Fibroblast of lung (primary cell): ENCODE data around the gene PPM1G. TPM values are rescaled to one million over a fixed set of nuclear protein-coding genes. Genes with fewer than 3 reads are reported as not detected.

Source experiments
- DNase-seq, 2 donors: peaks; one replicate each; pipeline versions ENCODE4 v3.0.0 to v3.0.0-alpha.2; 2010; ENCODE audit warnings: low read depth in 2 of 2
- H2AFZ ChIP-seq: 2 replicates; pipeline ENCODE4 v1.5.1; 2012; ENCODE audit warnings: low read length, control low read depth, inconsistent platforms
- H3K27ac ChIP-seq: 2 replicates; pipeline ENCODE4 v1.5.1; 2011; ENCODE audit warnings: low read length, control low read depth; ENCODE audit not compliant: insufficient read depth
- H3K27me3 ChIP-seq: 2 replicates; pipeline ENCODE4 v1.5.1; 2011; ENCODE audit warnings: mild to moderate bottlenecking, low read length; ENCODE audit not compliant: control insufficient read depth, insufficient read depth
- H3K36me3 ChIP-seq: 2 replicates; pipeline ENCODE4 v1.5.1; 2011; ENCODE audit warnings: low read length; ENCODE audit not compliant: control insufficient read depth, insufficient read depth
- H3K4me1 ChIP-seq: 2 replicates; pipeline ENCODE4 v1.5.1; 2011; ENCODE audit warnings: low read length; ENCODE audit not compliant: control insufficient read depth, insufficient read depth; ENCODE audit errors: extremely low read depth
- H3K4me2 ChIP-seq: 2 replicates; pipeline ENCODE4 v1.5.1; 2011; ENCODE audit warnings: low read length, control low read depth; ENCODE audit not compliant: insufficient read depth; ENCODE audit errors: extremely low read depth
- H3K4me3 ChIP-seq, 4 experiments: fragments of 200-600 bp in 1 of 4; sonication (generic) in 1 of 4; replicated peaks in 1 of 4; 2 replicates each; pipeline ENCODE4 v1.5.1; 2011 to 2016; ENCODE audit warnings: low read length in 4 of 4, low read depth in 3 of 4, mild to moderate bottlenecking in 3 of 4, control low read depth in 2 of 4, inconsistent platforms in 1 of 4, mixed read lengths in 1 of 4; ENCODE audit not compliant: insufficient read depth in 1 of 4; ENCODE audit errors: control extremely low read depth in 1 of 4
- H3K79me2 ChIP-seq: 2 replicates; pipeline ENCODE4 v1.5.1; 2012; ENCODE audit warnings: mild to moderate bottlenecking, low read length, inconsistent platforms; ENCODE audit not compliant: control insufficient read depth, insufficient read depth
- H3K9ac ChIP-seq: 2 replicates; pipeline ENCODE4 v1.5.1; 2011; ENCODE audit warnings: mild to moderate bottlenecking, low read length, control low read depth; ENCODE audit not compliant: insufficient read depth
- H3K9me3 ChIP-seq: 2 replicates; pipeline ENCODE4 v1.5.1; 2012; ENCODE audit warnings: low read depth, low read length; ENCODE audit not compliant: control insufficient read depth, insufficient read depth
- H4K20me1 ChIP-seq: 2 replicates; pipeline ENCODE4 v1.5.1; 2011; ENCODE audit warnings: low read length; ENCODE audit not compliant: control insufficient read depth, insufficient read depth; ENCODE audit errors: extremely low read depth
- EZH2 ChIP-seq: IDR thresholded peaks from 2 replicates; pipeline ENCODE4 v1.5.1; 2012; ENCODE audit warnings: low read length, control low read depth, mild to moderate bottlenecking; ENCODE audit errors: missing control alignments
- polyA plus RNA-seq, 2 donors: library from polyadenylated mRNA; depleted of rRNA in 1 of 2; stranded (reverse) in 1 of 2; unstranded in 1 of 2; fragments of >200 nt; gene quantifications; 2 replicates each; pipeline ENCODE4 v1.2.1, GENCODE V29; 2011 to 2012; ENCODE audit warnings: missing spikeins in 1 of 2
- total RNA-seq: library from RNA; depleted of rRNA; stranded (reverse); fragments of >200 nt; gene quantifications from 2 replicates; pipeline ENCODE4 v1.2.1, GENCODE V29; 2014
- TF ChIP-seq, protein P1 (sequence below), 2 donors: IDR thresholded peaks in 1 of 2; conservative IDR thresholded peaks in 1 of 2; 1 replicate in 1 of 2; 2 replicates in 1 of 2; pipeline ENCODE4 v1.5.1; 2011 to 2012; ENCODE audit warnings: low read length in 2 of 2, control low read depth in 1 of 2, inconsistent platforms in 1 of 2, low read depth in 1 of 2, mild to moderate bottlenecking in 1 of 2

Gene PPM1G
- total and polyA plus RNA-seq, 2 donors (not counting 1 experiment from before 2014, with no cell fraction given) = 54.7 to 67.0 TPM

DNA sequence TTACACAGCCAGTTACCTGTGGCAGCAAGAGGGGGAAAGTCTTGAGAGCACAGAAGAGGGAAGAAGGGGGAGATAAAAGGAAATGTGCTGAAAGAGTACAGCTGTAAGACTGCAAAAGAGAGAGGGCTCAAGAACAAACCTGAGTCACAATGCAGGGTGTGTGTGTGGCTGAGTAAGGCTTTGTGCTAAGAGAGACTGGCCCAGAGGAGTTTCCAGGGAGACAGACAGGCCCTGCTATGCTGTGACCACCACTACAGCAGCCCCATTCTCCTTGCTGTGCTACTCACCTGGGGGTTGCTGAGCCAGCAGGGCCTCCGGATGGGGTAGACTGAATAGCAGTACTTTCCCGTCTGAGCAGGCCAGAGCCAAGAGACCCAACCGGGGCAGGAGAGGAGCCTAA lies 74.1 kb downstream of the PPM1G start:
- H3K27me3 ChIP-seq = no peaks in the 10 kb centered on the region
- no peak for DNase-seq
- TF ChIP-seq, protein P1, sequence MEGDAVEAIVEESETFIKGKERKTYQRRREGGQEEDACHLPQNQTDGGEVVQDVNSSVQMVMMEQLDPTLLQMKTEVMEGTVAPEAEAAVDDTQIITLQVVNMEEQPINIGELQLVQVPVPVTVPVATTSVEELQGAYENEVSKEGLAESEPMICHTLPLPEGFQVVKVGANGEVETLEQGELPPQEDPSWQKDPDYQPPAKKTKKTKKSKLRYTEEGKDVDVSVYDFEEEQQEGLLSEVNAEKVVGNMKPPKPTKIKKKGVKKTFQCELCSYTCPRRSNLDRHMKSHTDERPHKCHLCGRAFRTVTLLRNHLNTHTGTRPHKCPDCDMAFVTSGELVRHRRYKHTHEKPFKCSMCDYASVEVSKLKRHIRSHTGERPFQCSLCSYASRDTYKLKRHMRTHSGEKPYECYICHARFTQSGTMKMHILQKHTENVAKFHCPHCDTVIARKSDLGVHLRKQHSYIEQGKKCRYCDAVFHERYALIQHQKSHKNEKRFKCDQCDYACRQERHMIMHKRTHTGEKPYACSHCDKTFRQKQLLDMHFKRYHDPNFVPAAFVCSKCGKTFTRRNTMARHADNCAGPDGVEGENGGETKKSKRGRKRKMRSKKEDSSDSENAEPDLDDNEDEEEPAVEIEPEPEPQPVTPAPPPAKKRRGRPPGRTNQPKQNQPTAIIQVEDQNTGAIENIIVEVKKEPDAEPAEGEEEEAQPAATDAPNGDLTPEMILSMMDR (conservative IDR thresholded peaks at IDR 0.05 in 1 of 2, IDR thresholded peaks at IDR 0.05 in 1 of 2; ENCODE audit: low read depth in 1 of 2, low read length in 2 of 2) = no peak
- no peak for TF ChIP-seq EZH2
- H3K36me3 ChIP-seq = peaks cover 8% of the 10 kb centered on the region
- H3K9me3 ChIP-seq = no peaks in the 10 kb centered on the region
- H2AFZ ChIP-seq = no peak overlapping the region
- no peaks in the 10 kb centered on the region for H3K79me2 ChIP-seq
- H3K9ac ChIP-seq = no peak overlapping the region
- H3K4me3 ChIP-seq = no peak overlapping the region
- H3K27ac ChIP-seq = no peak overlapping the region
- H4K20me1 ChIP-seq = no peaks in the 10 kb centered on the region
- H3K4me1 ChIP-seq = no peaks in the 10 kb centered on the region
- no peak overlapping the region for H3K4me2 ChIP-seq

Other genes with a start within 250 kb of the PPM1G start
- gene ATRAID, start 197.6 kb downstream of the PPM1G start, total RNA-seq = 202 and 235 TPM in 2 replicates
- 176 and 238 TPM in 2 replicates for gene ATRAID, start 197.6 kb downstream of the PPM1G start, polyA plus RNA-seq
- 13.9 and 18.5 TPM in 2 replicates for gene SLC5A6, start 197.3 kb downstream of the PPM1G start, total RNA-seq
- 11.5 and 21.0 TPM in 2 replicates for gene SLC5A6, start 197.3 kb downstream of the PPM1G start, polyA plus RNA-seq
- gene CAD, start 192.2 kb downstream of the PPM1G start, total RNA-seq = 32.0 and 33.1 TPM in 2 replicates
- 11.9 and 21.5 TPM in 2 replicates for gene CAD, start 192.2 kb downstream of the PPM1G start, polyA plus RNA-seq
- gene SLC30A3, start 146.5 kb downstream of the PPM1G start, total RNA-seq = under 0.01 TPM in 1 of 2 replicates, not detected in the other
- 0.12 and 0.38 TPM in 2 replicates for gene SLC30A3, start 146.5 kb downstream of the PPM1G start, polyA plus RNA-seq
- gene DNAJC5G, start 134.2 kb downstream of the PPM1G start, total RNA-seq = not detected in 2 replicates
- gene DNAJC5G, start 134.2 kb downstream of the PPM1G start, polyA plus RNA-seq = not detected in 2 replicates
- 0.17 TPM in 1 of 2 replicates, not detected in the other for gene TRIM54, start 127.2 kb downstream of the PPM1G start, total RNA-seq
- gene TRIM54, start 127.2 kb downstream of the PPM1G start, polyA plus RNA-seq = 0.06 TPM in 1 of 2 replicates, not detected in the other
- 1.2 and 1.3 TPM in 2 replicates for gene UCN, start 101.1 kb downstream of the PPM1G start, total RNA-seq
- 0.14 TPM in 1 of 2 replicates, not detected in the other for gene UCN, start 101.1 kb downstream of the PPM1G start, polyA plus RNA-seq
- gene MPV17, start 86.5 kb downstream of the PPM1G start, total RNA-seq = 65.2 and 83.2 TPM in 2 replicates
- gene MPV17, start 86.5 kb downstream of the PPM1G start, polyA plus RNA-seq = 272 and 289 TPM in 2 replicates
- gene GTF3C2, start 52.8 kb downstream of the PPM1G start, total RNA-seq = 18.2 and 19.2 TPM in 2 replicates
- 30.2 and 41.8 TPM in 2 replicates for gene GTF3C2, start 52.8 kb downstream of the PPM1G start, polyA plus RNA-seq
- 28.6 and 28.8 TPM in 2 replicates for gene EIF2B4, start 39.3 kb downstream of the PPM1G start, total RNA-seq
- gene EIF2B4, start 39.3 kb downstream of the PPM1G start, polyA plus RNA-seq = 29.8 and 41.2 TPM in 2 replicates
- gene SNX17, start 39.0 kb downstream of the PPM1G start, total RNA-seq = 152 and 155 TPM in 2 replicates
- 118 and 134 TPM in 2 replicates for gene SNX17, start 39.0 kb downstream of the PPM1G start, polyA plus RNA-seq
- gene ZNF513, start 28.9 kb downstream of the PPM1G start, total RNA-seq = 7.7 and 8.4 TPM in 2 replicates
- gene ZNF513, start 28.9 kb downstream of the PPM1G start, polyA plus RNA-seq = 7.0 and 7.4 TPM in 2 replicates
- gene NRBP1, start 19.0 kb upstream of the PPM1G start, total RNA-seq = 68.1 and 77.5 TPM in 2 replicates
- 169 and 192 TPM in 2 replicates for gene NRBP1, start 19.0 kb upstream of the PPM1G start, polyA plus RNA-seq
- 0.33 TPM in 1 of 2 replicates, not detected in the other for gene KRTCAP3, start 32.8 kb upstream of the PPM1G start, total RNA-seq
- 0.12 and 0.22 TPM in 2 replicates for gene KRTCAP3, start 32.8 kb upstream of the PPM1G start, polyA plus RNA-seq
- 28.5 and 33.0 TPM in 2 replicates for gene IFT172, start 80.2 kb upstream of the PPM1G start, total RNA-seq
- gene IFT172, start 80.2 kb upstream of the PPM1G start, polyA plus RNA-seq = 10.9 and 11.2 TPM in 2 replicates
- 12.8 and 18.3 TPM in 2 replicates for gene FNDC4, start 85.6 kb upstream of the PPM1G start, total RNA-seq
- 9.6 and 15.2 TPM in 2 replicates for gene FNDC4, start 85.6 kb upstream of the PPM1G start, polyA plus RNA-seq
- 0.26 and 0.50 TPM in 2 replicates for gene GCKR, start 87.2 kb upstream of the PPM1G start, total RNA-seq
- gene GCKR, start 87.2 kb upstream of the PPM1G start, polyA plus RNA-seq = 0.16 and 0.35 TPM in 2 replicates
- gene ZNF512, start 173.5 kb upstream of the PPM1G start, total RNA-seq = 16.4 and 23.6 TPM in 2 replicates
- 31.3 and 36.6 TPM in 2 replicates for gene ZNF512, start 173.5 kb upstream of the PPM1G start, polyA plus RNA-seq
- 1.8 and 2.0 TPM in 2 replicates for gene CCDC121, start 219.4 kb upstream of the PPM1G start, total RNA-seq
- gene CCDC121, start 219.4 kb upstream of the PPM1G start, polyA plus RNA-seq = 1.4 and 1.5 TPM in 2 replicates
- gene GPN1, start 219.5 kb upstream of the PPM1G start, total RNA-seq = 29.5 and 34.5 TPM in 2 replicates
- gene GPN1, start 219.5 kb upstream of the PPM1G start, polyA plus RNA-seq = 60.9 and 65.1 TPM in 2 replicates